HG02610 (cell line): Measurements from ENCODE around the gene MGST2.
A peak's percentile ranks its signal among the peaks of the same experiment; 100 is the strongest.
"Not testable (repeated sequence)": the region's sequence is repeated elsewhere in the genome, so short reads cannot be mapped to it uniquely, and the experiment has no call there.

Source experiments
- ATAC-seq: cut with Tn5 transposase; IDR thresholded peaks from one replicate; pipeline ENCODE4 v1.9.1; 2021; ENCODE audit warnings: mild to moderate bottlenecking, moderate library complexity; ENCODE audit not compliant: unreplicated experiment

MGST2 gene

DNA sequence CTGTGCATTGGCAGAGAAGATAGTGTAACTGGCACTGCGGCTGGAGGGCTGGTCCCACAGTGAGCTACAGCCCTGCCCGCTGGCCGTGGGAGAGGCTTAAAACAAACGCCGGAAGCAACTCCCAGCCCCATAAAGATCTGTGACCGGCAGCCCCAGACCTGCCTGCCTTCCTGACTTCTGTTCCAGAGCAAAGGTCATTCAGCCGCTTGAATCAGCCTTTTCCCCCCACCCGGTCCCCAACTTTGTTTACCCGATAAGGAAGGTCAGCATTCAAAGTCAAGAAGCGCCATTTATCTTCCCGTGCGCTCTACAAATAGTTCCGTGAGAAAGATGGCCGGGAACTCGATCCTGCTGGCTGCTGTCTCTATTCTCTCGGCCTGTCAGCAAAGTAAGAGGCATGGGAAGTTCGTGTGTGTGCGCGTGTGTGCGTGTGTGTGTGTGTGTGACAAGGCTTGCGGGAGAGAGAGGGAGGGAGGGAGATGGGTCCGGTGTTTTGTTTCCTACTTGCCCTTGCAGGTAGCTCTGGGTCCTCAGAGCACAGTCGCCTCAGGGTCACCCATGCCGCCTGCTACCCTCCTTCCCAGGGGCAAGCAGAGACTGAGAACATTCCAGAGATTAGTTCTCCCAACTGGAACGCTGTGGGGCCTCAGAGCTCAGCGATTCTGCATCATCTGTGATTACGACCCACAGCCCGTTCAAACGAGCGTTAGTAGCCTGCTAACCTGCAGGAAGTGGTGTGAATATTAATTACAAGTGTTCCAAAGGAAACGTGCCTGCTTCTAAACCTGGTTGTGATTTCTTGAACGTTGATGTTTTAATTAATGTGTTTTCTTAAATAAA is at the start of gene MGST2:
Gene MGST2 (plus strand): TSS at position 130 of the 840 bp plus-strand sequence. CDS start 201 bp downstream, at position 331.
- peak; percentile 84 for ATAC-seq

DNA sequence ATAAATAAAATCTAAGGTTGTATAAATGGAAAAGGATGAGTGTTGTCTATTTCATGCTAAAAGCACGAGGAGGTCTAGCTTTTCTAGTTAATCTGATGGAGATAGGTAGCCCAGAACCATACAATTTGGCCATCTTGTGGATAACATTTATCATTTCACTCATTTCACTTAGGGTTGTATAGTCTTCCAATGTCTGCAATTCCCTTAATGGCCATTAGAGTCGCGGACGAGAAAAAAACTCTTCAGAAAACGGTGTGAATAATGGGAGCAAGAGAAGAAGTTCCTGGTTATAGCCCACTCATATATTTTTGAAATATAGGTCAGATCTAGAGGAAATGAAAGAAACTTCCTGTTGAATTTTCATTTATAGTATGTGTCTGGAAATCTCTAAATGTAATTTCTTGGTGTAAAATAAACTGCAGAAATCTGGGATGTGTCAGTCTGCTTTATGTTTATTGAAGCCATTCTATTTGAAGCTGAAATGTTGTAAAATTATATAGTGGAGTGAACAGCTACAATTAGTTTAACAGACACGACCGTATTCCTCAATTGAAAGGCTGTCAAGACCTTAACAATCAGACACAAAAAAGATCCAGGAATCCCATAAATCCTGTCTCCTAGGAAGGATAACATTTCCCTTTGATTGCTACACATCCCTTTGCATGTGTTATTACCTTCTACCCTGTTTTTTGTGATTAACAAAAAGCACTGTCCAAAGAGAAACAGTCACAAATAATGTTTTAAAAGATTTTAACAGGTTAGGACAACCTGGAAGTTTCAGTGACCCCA is 47.7 kb upstream of the MGST2 start:
- no peak for ATAC-seq

DNA sequence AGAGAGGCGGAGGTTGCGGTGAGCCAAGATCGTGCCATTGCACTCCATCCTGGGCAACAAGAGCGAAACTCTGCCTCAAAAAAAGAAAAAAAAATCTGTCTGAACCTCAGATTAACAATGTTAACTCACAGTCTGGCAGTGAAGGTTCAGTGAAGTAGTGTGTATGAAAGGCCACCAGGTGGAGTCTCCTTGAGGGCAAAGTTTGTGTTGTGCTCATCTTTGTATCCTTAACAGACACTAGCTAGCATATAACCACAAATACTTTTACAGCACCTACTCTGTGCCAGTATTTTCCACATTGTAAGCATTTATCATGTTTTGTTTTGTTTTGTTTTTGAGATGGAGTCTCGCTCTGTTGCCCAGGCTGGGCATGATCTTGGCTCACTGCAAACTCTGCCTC is 46.0 kb upstream of the MGST2 start:
- peak; percentile 85 for ATAC-seq

DNA sequence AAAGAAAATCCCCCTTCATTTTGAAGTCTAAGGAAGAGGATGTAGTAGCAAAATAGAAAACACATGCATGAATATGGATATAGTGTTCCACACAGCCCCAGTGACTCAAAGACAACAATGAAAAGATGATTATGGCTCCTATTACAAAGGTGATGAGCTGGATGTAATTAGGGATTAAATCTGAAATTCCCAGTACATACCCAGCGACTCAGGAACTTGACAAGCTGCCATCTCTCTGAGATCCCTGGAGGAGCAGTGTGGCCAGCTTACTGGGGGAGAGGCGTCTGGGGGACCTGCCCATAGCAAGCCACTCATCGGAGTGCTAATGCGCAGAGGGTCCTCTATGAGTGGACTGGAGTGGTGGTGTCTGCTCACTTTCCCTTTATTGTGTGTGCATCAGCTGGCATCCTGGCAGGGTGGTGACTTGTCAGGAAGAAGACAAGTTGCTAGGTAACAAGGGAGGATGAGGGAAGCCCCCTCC is 42.7 kb upstream of the MGST2 start:
- ATAC-seq = no peak

DNA sequence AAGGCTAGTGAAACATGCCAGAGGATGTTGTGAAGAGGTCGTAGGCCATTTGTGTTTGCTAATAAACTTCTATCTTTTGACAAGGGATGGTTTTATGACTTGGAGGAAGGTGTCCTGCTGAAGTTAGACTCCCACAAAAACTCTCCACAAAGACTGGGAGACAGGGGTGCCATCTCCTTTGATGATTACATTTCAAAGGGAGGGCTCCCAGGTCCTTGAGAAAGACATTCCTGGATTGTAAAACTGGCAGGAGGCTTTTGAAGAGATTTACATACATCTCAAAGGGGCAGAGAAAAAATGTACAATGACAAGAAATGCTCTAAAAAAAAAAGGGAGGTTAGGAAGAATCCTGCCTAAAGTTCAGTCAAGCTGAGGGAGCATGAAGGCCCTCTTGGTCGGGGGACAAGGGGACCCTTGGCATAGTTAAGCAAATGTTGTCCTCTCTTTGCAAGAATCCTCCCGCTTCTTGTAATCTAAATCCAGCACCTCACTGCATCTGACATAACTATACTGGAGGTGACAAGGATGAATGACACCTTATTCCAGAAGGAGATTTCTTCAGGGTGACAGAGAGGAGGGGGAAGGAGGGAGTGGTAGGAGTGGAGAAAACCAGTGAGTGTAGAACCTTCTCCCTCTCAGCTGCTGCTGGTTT is 41.1 kb upstream of the MGST2 start:
- ATAC-seq = no peak

DNA sequence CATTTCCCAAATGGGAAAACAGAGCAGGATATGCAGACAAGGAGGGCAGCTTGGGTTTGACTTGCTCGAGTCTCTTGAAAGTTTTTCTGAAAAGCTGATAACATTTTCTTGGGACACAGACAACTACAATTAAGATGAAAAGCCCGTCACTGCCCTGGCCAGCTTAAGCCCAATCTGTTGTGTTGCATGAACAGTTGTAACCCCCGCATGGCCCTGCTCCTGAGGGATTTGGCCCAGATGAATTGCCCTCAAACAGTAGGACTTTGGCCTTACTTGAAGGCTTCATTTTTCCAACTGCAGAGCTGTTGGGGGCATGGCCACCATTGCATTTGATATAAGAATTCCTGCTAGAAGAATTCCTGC is 40.5 kb upstream of the MGST2 start:
- ATAC-seq = no peak

DNA sequence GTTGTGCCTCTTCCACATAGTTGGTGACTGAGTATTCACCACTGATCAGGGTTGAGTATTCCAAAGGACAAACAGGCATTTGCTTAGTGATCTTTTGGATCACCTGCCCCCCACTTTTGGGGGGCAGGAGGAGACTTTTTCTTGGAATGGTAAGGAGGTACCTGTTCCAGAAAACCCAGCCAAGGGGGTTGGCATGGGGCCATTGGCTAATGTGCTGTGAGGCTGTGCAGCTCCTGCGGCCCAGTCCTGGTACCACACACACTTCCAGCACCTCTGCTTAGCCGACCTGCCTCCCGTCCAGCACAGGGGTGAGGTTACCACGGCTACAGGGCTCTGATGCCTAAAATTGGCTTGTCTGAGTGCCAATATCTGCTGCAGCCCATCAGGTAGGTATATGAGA is 40.1 kb upstream of the MGST2 start:
- ATAC-seq = no peak

DNA sequence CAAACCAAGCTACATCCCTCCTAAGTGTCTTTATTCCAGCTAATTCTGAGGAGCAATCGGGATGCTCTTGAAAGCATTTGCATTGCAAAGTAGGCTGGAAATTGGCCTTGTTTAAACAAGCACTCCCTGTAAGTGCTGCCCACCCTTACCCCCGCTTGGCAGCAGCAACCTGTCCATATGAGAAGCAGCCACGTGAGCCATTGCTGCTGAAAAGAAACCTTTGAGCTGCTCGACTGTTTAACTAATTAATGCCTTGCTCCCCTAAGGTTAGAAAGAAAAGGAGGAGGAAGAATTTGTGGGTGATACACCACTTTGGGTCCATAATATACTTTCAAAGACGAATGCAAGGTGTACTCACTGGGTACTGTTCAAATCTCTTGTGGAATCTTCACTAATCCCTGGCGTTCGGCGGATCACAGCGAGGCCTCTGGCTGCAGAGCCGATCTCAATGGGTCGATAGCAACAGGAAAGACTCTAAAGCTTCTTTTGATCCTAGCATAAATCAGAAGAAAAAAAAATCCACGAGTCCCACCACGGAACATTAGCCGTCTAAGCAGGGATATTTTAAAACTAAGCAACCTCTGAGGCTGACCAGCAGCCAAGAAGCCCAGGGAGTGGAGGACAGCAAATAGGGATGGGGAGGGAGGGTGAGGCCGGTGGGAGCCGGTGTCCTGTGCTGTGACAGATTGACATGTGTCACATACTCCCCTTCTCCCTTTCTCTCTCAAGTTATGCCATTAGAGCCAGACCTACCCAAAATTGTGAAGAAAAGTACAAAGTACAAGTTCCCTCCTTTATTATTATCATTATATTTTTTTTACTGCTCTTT is 37.2 kb upstream of the MGST2 start:
- ATAC-seq = no peak

DNA sequence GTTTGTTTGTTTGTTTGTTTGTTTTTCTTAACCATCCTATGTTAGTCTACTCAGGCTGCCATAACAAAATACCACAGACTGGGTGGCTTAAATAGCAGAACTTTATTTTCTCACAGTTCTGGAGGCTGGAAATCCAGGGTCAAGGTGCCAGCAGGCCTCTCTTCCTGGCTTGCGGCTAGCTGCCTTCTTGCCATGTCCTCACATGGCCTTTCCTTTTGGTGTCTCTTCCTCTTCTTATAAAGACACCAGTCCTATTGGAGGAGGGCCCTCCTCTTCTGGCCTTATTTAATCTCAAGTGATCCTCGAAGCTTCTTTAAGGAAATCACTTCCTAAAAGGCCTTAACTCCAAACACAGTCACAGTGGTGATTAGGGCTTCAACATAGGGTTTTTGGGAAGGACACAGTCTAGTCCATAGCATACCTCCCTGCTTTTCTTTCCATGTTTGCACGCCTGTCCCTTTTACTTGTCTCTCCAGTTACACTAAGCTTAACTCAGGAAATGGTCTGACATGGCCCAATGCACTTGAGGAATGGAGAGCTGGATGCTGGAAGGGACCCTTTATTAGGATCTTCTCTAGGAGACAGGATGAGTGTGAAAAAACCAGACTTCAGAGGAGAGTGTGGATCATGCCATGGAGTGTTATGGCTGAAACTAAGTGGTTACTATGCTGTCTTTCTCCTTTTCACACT is 36.0 kb upstream of the MGST2 start:
- no peak for ATAC-seq

DNA sequence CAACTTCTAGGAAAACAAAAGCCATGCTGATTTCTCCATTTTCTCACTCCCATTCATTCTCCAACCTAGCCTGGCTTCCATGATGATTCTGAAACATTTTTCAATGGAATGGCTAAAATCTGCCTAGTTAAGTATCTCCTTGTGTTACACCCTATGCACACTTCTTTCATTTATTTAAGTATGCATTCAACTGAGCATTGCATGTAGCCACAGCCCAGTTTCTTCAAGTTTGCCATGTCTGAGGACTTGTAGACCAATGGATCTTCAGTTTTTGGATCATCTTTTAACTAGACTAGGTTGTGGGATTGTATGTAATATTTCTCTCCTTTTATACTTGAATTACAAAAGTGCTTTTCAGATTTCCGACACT is 35.5 kb upstream of the MGST2 start:
- ATAC-seq = no peak

DNA sequence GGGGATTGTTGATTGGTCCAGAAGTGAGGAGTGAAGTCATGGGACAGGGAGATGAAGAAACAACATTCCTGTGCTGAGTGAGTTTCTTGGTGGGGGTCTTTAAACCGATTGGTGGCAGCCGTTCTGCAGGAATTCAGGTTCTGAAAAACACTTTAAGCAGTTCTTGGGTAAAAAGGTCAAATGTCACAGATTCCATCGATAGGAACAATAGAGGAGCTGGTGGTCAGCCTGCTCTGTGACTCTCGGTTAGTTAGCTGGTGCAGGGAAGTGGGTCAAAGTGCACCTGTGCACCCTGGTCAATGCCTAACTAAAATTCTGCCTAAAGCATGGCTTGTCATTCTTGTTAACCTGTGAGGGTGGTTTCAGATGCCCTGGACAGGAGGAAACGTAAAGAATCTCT is 34.6 kb upstream of the MGST2 start:
- ATAC-seq = no peak

DNA sequence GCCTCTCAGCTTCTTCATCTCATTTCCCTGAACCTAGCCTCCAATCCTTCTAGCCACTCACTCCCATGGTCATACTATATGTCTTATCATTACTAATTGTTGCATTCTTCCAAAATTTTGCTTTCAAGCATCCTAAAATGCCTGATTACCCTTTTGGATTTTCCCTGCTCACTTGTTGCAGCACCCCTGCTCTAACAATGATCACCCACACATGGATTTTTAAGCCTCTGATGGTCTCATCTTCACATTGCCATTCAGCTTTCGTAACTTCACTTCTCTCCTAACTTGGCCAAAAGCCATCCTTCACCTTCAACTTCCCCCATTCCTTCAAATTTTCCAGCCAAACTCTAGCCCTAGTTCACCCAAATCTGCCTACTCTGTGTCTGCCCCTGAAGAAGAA is 33.8 kb upstream of the MGST2 start:
- no peak for ATAC-seq

DNA sequence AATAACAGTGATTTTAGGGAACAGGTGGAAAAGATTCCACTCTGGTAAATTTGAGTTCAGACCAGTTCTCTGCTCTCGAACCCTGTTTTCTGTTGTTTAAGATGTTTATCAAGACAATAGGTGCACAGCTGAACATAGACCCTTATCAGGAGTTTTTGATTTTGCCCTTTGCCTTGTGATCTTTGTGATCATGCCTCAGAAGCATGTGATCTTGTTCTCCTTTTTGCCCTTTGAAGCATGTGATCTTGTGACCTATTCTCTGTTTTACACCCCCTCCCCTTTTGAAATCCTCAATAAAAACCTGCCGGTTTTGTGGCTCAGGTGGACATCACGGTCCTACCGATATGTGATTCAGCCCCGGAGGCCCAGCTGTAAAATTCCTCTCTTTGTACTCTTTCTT is 32.9 kb upstream of the MGST2 start:
- ATAC-seq = not testable (repeated sequence)

DNA sequence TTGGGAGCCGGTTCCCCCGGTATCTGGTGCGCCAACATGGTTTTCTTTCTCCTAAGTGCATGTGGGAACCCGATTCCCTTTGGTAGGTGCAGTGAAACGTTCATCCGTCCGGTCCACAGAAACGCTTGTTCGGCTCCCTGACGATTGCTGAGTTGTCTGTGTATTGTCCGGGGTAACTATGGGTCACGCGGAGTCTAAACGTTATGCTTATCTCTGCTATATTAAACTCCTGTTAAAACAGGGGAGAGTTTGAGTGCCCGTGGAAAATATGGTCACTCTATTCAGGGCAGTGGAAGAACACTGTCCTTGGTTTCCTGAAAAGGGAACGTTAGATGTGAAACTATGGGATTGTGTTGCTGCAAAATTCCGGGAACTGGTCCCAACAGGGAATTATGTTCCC is 32.4 kb upstream of the MGST2 start:
- ATAC-seq = no peak

DNA sequence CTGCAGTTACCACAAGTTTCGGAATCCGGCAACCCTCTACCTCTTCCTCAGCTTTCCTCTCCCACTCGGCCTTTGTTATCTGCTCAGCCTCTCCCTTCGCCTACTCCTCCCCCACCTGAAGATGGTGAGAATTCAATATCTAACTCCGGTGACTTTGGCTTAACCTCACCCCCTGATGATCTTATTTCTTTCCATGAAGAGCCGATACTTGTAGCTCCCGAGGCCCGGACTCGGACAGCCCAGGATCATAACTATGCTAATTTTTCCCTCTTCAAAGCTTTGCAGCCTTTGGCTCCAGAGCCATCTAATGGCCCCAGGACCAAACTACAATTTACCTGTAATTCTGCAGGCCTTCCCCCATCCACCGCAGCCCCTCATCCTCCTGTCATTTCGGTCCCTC is 32.0 kb upstream of the MGST2 start:
- ATAC-seq = no peak

DNA sequence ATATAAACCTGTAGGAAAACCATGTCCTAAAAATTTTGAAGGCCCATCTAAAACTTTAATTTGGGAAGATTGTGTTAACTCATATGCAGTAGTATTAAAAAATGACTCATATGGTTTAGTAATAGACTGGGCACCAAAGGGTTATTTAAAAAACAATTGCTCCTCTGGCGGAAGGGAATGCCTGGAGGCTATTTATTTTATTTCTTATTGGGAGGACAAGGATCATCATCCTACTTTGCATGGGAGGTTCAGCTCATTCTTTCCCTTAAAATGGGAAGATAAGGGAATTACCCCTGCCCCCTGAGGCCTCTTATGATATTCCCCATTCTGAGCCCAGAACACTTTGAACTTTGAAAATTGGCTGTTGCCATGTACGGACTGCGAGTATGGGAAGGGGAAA is 29.7 kb upstream of the MGST2 start:
- no peak for ATAC-seq

DNA sequence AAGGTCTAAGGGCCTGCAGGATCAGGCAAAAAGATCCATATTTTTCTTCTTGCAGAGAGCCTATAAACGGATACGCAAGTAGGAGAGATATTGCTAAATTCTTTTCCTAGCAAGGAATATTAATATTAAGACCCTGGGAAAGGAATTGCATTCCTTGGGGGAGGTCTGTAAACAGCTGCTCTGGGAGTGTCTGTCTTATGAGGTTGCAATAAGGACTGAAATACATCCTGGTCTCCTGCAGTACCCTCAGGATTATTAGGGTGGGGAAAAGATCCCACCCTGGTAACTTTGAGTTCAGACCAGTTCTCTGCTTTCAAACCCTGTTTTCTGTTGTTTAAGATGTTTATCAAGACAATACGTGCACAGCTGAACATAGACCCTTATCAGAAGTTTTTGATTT is 27.3 kb upstream of the MGST2 start:
- ATAC-seq = not testable (repeated sequence)

DNA sequence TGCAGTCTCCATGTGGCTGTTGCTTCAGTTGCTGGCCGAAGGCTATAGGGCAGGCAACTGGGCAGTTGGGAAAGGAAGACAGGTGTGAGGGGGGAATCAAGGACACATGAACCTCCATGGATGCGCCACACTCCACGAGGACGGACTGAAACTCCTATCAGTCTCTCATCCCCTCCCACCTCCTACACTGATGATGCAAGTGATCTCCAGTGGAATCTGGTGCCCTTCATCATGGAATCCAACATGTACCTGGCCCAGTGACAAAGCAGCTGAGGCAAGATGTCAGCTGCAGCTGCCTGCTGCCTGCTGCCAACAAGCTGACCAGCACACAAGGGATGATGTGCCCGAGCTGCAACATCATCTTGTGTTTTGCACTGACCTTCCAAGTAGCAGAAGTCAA is 26.0 kb upstream of the MGST2 start:
- no peak for ATAC-seq

DNA sequence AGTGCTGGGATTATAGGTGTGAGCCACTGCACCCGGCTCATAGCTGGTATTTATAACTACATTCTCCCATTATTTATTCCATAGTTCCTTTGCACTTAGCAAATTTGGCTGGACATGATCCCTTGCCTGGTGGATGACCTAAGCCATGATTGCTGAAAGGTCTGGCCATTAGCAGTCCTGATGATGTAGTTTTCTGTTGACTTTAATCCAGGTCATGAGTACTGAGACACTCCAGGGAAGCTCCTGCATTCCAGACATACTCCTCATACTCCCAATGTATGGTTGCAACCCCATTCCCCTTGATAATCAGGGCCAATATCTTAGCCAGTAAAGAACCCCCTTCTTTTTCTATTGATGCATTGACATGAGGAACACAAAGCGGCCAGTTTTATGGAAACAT is 24.4 kb upstream of the MGST2 start:
- ATAC-seq = no peak

DNA sequence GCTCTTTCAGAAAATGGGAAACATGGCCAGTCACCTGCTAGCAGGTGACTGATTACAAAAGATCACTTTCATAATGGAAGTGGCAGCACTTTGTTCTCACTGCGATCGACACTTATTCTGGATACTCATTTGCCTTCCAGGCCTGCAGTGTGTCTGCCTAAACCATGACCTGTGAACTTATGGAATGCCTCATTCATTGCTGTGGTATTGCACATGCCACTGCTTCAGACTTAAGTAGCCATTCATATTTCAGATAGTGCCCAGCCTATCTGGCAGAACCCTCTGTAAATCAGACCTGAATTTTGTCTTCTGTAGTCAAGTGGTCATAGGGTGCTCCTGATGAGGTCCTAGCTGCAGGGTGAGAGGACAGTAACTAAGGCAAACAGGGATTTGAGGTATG is 23.3 kb upstream of the MGST2 start:
- ATAC-seq = no peak
